Measurements from ENCODE around the gene APOBEC3H. TPM values are rescaled to one million over a fixed set of nuclear protein-coding genes. Genes with fewer than 3 reads are reported as not detected.

APOBEC3H gene
- total RNA-seq, 1 donor, result not detected

DNA sequence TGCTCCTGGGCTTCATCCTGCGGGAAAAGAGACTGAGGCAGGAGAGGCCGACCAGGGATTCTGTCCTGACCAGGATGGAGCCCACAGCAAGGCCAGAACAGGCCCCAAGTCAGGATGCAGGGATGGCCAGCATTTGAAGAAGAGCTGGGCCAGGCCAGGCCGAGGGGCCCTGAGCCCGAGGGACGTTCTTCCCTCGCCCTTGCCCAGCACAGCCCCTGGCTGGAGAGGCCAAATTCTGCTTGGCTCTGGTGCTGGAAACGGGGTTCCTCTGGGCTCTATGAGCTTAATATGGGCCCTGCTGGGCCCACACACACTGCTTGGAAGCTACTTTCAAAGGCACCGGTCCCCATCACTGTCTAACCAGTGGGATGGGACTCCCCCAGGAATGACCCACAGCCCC is 12.4 kb upstream of the APOBEC3H start:
- TF ChIP-seq, protein P1, sequence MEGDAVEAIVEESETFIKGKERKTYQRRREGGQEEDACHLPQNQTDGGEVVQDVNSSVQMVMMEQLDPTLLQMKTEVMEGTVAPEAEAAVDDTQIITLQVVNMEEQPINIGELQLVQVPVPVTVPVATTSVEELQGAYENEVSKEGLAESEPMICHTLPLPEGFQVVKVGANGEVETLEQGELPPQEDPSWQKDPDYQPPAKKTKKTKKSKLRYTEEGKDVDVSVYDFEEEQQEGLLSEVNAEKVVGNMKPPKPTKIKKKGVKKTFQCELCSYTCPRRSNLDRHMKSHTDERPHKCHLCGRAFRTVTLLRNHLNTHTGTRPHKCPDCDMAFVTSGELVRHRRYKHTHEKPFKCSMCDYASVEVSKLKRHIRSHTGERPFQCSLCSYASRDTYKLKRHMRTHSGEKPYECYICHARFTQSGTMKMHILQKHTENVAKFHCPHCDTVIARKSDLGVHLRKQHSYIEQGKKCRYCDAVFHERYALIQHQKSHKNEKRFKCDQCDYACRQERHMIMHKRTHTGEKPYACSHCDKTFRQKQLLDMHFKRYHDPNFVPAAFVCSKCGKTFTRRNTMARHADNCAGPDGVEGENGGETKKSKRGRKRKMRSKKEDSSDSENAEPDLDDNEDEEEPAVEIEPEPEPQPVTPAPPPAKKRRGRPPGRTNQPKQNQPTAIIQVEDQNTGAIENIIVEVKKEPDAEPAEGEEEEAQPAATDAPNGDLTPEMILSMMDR (IDR thresholded peaks at IDR 0.05; ENCODE audit: extremely low read depth, low read depth, low read length), result no peak
- no peak overlapping the region for H2AFZ ChIP-seq (ENCODE audit: low read length)
- H3K36me3 ChIP-seq (ENCODE audit: insufficient read depth, low read length), result no peaks in the 10 kb centered on the region
- H3K4me2 ChIP-seq (ENCODE audit: insufficient read depth, low read length), result no peak overlapping the region
- no peak overlapping the region for H3K4me3 ChIP-seq (ENCODE audit: insufficient read depth, low read length)
- no peak for DNase-seq (ENCODE audit: insufficient read length, low spot score, missing footprints)
- H3K4me1 ChIP-seq (ENCODE audit: insufficient read depth, low read length), result no peaks in the 10 kb centered on the region
- no peaks in the 10 kb centered on the region for H3K9me3 ChIP-seq (ENCODE audit: low read depth, low read length)
- no peaks in the 10 kb centered on the region for H3K27me3 ChIP-seq (ENCODE audit: insufficient read depth, low read length)
- no peaks in the 10 kb centered on the region for H4K20me1 ChIP-seq (ENCODE audit: insufficient read depth, low read length)
- no peak overlapping the region for H3K27ac ChIP-seq (ENCODE audit: low read depth, low read length)
- no peaks in the 10 kb centered on the region for H3K79me2 ChIP-seq (ENCODE audit: insufficient read depth, low read length)

DNA sequence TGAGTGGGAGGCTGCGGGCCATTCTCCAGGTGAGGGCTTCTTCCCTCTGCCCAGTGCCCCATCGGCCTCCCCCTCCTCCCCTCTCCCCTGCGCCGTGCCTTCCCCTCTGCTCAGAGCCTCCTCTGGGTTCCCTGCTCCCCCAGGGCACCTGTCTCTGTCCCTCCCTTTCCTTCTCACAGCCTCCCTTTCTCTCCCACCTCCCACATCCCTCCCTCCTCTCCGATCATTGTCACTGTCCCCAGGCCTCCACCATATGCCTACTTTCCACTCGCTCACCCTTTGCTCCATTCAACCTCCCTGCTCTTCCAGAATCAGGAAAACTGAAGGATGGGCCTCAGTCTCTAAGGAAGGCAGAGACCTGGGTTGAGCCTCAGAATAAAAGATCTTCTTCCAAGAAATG is 9.9 kb upstream of the APOBEC3H start:
- H3K4me1 ChIP-seq (ENCODE audit: insufficient read depth, low read length), result no peaks in the 10 kb centered on the region
- no peaks in the 10 kb centered on the region for H3K9me3 ChIP-seq (ENCODE audit: low read depth, low read length)

DNA sequence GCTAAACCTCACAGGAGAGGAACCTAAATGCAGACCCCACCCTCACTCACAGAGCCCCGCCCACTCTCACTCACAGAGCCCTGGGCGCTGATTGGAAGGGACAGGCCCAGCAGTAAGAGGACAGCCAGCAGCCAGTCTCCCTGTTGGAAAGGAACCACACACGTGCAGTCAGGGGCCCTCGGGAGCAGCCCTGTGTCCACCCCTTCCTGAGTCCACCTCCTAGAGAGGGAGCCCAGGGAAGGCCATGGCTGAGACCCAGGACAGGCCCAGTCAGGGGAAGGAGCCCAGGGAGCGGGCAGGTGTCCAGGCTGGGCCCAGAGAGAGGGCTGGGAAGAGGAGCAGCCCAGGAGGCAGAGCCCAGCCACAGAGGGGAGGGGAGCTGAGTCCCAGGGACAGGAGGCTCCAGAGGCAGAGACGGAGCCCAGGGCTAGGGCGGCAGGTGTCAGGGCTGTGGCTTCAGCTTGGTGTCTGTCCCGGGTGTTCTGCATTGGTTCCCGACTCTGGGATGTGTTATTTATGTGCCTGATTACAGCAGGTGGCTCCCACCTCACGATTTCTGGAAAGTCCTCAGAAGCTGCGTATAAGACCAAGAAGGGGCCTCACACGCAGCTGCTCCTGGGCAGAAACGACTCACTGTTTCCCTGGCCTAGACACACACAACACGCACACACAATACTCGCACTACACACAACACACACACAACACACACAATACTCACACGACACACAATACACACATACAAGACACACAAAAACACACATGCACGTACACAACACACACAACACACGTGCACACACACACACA is 9.0 kb upstream of the APOBEC3H start:
- peaks cover 13% of the 10 kb centered on the region for H3K27me3 ChIP-seq (ENCODE audit: insufficient read depth, low read length)
- peak; percentile 45 for DNase-seq (ENCODE audit: insufficient read length, low spot score, missing footprints)
- H3K79me2 ChIP-seq (ENCODE audit: insufficient read depth, low read length), result no peaks in the 10 kb centered on the region
- no peak overlapping the region for H3K4me2 ChIP-seq (ENCODE audit: insufficient read depth, low read length)
- H3K4me3 ChIP-seq (ENCODE audit: insufficient read depth, low read length), result no peak overlapping the region
- no peaks in the 10 kb centered on the region for H3K9me3 ChIP-seq (ENCODE audit: low read depth, low read length)
- H4K20me1 ChIP-seq (ENCODE audit: insufficient read depth, low read length), result no peaks in the 10 kb centered on the region
- H2AFZ ChIP-seq (ENCODE audit: low read length), result no peak overlapping the region
- no peaks in the 10 kb centered on the region for H3K4me1 ChIP-seq (ENCODE audit: insufficient read depth, low read length)
- TF ChIP-seq, protein P1 (IDR thresholded peaks at IDR 0.05; ENCODE audit: extremely low read depth, low read depth, low read length), result no peak
- no peak overlapping the region for H3K27ac ChIP-seq (ENCODE audit: low read depth, low read length)
- no peaks in the 10 kb centered on the region for H3K36me3 ChIP-seq (ENCODE audit: insufficient read depth, low read length)

More for the DNA sequence above, 9.9 kb upstream of the APOBEC3H start:
- Histone ChIP-seq H3K27me3 (ENCODE audit: insufficient read depth, low read length) (peaks cover 6% of the 10 kb centered on the region), H2AFZ (ENCODE audit: low read length) (no peak overlapping the region), H3K27ac (ENCODE audit: low read depth, low read length) (no peak overlapping the region), H4K20me1 (ENCODE audit: insufficient read depth, low read length) (no peaks in the 10 kb centered on the region), H3K79me2 (ENCODE audit: insufficient read depth, low read length) (no peaks in the 10 kb centered on the region), H3K4me2 (ENCODE audit: insufficient read depth, low read length) (no peak overlapping the region), H3K36me3 (ENCODE audit: insufficient read depth, low read length) (no peaks in the 10 kb centered on the region), H3K4me3 (ENCODE audit: insufficient read depth, low read length) (no peak overlapping the region)
- TF ChIP-seq, protein P1 (IDR thresholded peaks at IDR 0.05; ENCODE audit: extremely low read depth, low read depth, low read length), result no peak
- no peak for DNase-seq (ENCODE audit: insufficient read length, low spot score, missing footprints)

DNA sequence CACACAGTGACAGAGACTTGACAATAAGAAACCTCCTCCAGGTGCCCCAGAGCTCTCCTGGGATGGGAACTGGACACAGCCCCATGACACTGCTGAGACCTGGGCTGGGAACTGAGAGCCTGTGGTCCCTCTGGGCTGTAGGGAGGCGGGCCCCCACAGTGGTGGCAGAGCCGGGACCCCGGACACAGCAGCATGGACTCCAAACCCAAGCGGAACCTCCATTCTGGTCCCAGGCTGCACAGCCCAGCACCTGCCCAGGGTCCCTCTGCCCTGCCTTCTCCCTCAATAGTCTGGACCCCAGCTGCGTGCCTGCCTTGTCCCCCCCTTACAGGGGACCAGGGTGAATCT is 8.4 kb upstream of the APOBEC3H start:
- Histone ChIP-seq H2AFZ (ENCODE audit: low read length) (no peak overlapping the region), H3K79me2 (ENCODE audit: insufficient read depth, low read length) (no peaks in the 10 kb centered on the region), H3K27ac (ENCODE audit: low read depth, low read length) (no peak overlapping the region), H3K27me3 (ENCODE audit: insufficient read depth, low read length) (peaks cover 13% of the 10 kb centered on the region), H3K9me3 (ENCODE audit: low read depth, low read length) (no peaks in the 10 kb centered on the region), H4K20me1 (ENCODE audit: insufficient read depth, low read length) (no peaks in the 10 kb centered on the region), H3K4me2 (ENCODE audit: insufficient read depth, low read length) (no peak overlapping the region), H3K36me3 (ENCODE audit: insufficient read depth, low read length) (no peaks in the 10 kb centered on the region), H3K4me3 (ENCODE audit: insufficient read depth, low read length) (no peak overlapping the region), H3K4me1 (ENCODE audit: insufficient read depth, low read length) (no peaks in the 10 kb centered on the region)
- TF ChIP-seq, protein P1 (IDR thresholded peaks at IDR 0.05; ENCODE audit: extremely low read depth, low read depth, low read length), result no peak
- peak; percentile 46 for DNase-seq (ENCODE audit: insufficient read length, low spot score, missing footprints)

All from osteoblast (primary cell).